GM13976 (cell line): ENCODE data around the gene RAB12.

Experiments used
- DNase-seq: peaks from one replicate; pipeline ENCODE4 v3.0.0; 2012; ENCODE audit warnings: low spot score
- CTCF ChIP-seq: IDR thresholded peaks from 2 replicates; pipeline ENCODE4 v1.5.1; 2012; ENCODE audit warnings: borderline replicate concordance, mild to moderate bottlenecking; ENCODE audit not compliant: insufficient read depth; ENCODE audit errors: extremely low read depth, missing control alignments, control extremely low read depth
- in situ Hi-C: fragments of 300-500 bp; cut with MboI; formaldehyde crosslinking; loops from one replicate; pipeline ENCODE4 v1.12.0; 2022; ENCODE audit warnings: low sequenced_read_pairs, mixed read lengths, inconsistent platforms; ENCODE audit not compliant: unreplicated experiment

Gene RAB12

DNA sequence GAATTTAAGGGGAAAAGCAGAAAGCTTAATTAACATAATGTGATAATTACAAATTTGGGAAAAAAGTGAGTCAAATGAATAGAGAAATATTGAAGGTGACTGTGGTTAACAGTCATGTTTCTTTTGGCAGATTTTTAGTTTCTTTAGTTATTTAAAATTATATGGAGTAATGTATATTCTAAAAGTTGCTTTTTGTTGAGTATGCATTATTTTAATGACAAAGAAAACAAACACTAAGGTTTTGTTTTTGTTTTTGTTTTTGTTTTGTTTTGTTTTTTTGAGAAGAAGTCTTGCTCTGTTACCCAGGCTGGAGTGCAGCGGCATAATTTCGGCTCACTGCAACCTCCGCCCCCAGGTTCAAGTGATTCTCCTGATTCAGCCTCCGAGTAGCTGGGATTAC, 65.8 kb downstream of the RAB12 start:
- TF ChIP-seq CTCF, result no peak
- DNase-seq, result no peak
- in situ Hi-C loops, result no loop called here

DNA sequence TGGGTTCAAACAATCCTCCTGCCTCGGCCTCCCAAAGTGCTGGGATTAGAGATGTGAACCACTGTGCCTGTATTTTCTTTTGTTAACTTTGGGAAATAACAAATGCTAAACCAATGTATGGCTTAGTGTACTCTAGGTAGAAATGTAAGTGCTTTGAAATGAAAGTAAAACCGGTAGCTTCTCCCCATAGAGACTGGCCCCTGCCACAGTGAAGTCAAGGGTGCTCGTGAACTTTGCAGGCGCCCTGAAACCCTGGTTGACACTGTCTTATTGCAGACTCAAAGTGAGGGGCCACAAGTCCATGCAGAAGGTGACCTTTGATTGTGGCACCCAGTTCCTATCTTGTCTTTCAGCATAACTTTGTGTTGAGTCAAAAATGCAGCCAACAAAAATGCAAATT, 72.0 kb downstream of the RAB12 start:
- peak; percentile 42 for DNase-seq
- no peak for TF ChIP-seq CTCF
- in situ Hi-C loops, result no loop called here

- in situ Hi-C loops, result no loop called here
- DNase-seq, result no peak
- TF ChIP-seq CTCF, result no peak
Measured at GRCh38 chr18:8684577-8684976, 75.3 kb downstream of the RAB12 start.

GRCh38 chr18:8685141-8685913, 76.1 kb downstream of the RAB12 start:
- no peak for TF ChIP-seq CTCF
- in situ Hi-C loops, result no loop called here
- no peak for DNase-seq

- DNase-seq, result no peak
- in situ Hi-C loops, result no loop called here
Measured at GRCh38 chr18:8685914-8686216, 76.6 kb downstream of the RAB12 start.

GRCh38 chr18:8686611-8687010, 77.4 kb downstream of the RAB12 start:
- in situ Hi-C loops, result no loop called here
- no peak for DNase-seq
- no peak for TF ChIP-seq CTCF

More at GRCh38 chr18:8685914-8686216, 76.6 kb downstream of the RAB12 start:
- no peak for TF ChIP-seq CTCF
